A673 (cell line): ENCODE results near the gene MTNR1A. TPM values are rescaled to one million over a fixed set of nuclear protein-coding genes. Genes with fewer than 3 reads are reported as not detected.

ENCODE experiments used
- BruUV-seq: library from RNA; stranded (reverse); fragments of 400-500 nt; replicated peaks from 2 replicates; lab custom pipeline; 2021; lab: Mats Ljungman, UMichigan
- CTCF ChIA-PET: fragments of 300-600 bp; sonication (Branson Sonifier 250); formaldehyde crosslinking; loops from one replicate; lab custom pipeline; 2022; ENCODE audit warnings: antibody characterized with exemption; lab: Charles Lee
- POLR2A ChIA-PET: fragments of 300-600 bp; sonication (Branson Sonifier 250); formaldehyde crosslinking; loops from one replicate; lab custom pipeline; 2022; ENCODE audit warnings: antibody characterized with exemption; ENCODE audit not compliant: low non-redundant PET; lab: Charles Lee
- DNase-seq: peaks from one replicate; pipeline ENCODE4 v3.0.0-alpha.2; 2015; ENCODE audit warnings: low spot score
- H3K27ac ChIP-seq: fragments of 200-600 bp; sonication (generic); 2 replicates; pipeline ENCODE4 v1.5.1; 2016; ENCODE audit warnings: mixed run types, low read depth, mild to moderate bottlenecking, mixed read lengths, antibody characterized with exemption, low read length; ENCODE audit not compliant: poor library complexity, severe bottlenecking
- H3K27me3 ChIP-seq: fragments of 200-600 bp; sonication (generic); replicated peaks from 2 replicates; pipeline ENCODE4 v1.6.1; 2017; ENCODE audit warnings: mixed run types, low read depth, mild to moderate bottlenecking, mixed read lengths, antibody characterized with exemption, low read length; ENCODE audit not compliant: insufficient read depth, poor library complexity
- H3K36me3 ChIP-seq: fragments of 200-600 bp; sonication (generic); 2 replicates; pipeline ENCODE4 v1.6.1; 2016; ENCODE audit warnings: mixed run types, mild to moderate bottlenecking, mixed read lengths, antibody characterized with exemption, low read length; ENCODE audit not compliant: insufficient read depth, poor library complexity, severe bottlenecking
- H3K4me1 ChIP-seq: fragments of 200-600 bp; sonication (generic); 2 replicates; pipeline ENCODE4 v1.6.1; 2017; ENCODE audit warnings: mixed run types, mild to moderate bottlenecking, mixed read lengths, antibody characterized with exemption, low read length; ENCODE audit not compliant: insufficient read depth, poor library complexity, severe bottlenecking
- H3K4me3 ChIP-seq: fragments of 200-600 bp; sonication (generic); 2 replicates; pipeline ENCODE4 v1.5.1; 2016; ENCODE audit warnings: low read depth, mixed run types, mild to moderate bottlenecking, mixed read lengths, low read length; ENCODE audit not compliant: poor library complexity, severe bottlenecking
- H3K9me3 ChIP-seq: fragments of 200-600 bp; sonication (generic); 2 replicates; pipeline ENCODE4 v1.6.1; 2016; ENCODE audit warnings: mixed run types, low read depth, mild to moderate bottlenecking, mixed read lengths, antibody characterized with exemption, low read length; ENCODE audit not compliant: poor library complexity, severe bottlenecking
- EZH2 ChIP-seq: fragments of 200-600 bp; sonication (generic); IDR thresholded peaks from 2 replicates; pipeline ENCODE4 v1.6.1; 2017; ENCODE audit warnings: borderline replicate concordance, low read depth, mild to moderate bottlenecking, mixed read lengths, antibody characterized with exemption, low read length; ENCODE audit not compliant: poor library complexity, severe bottlenecking
- intact Hi-C: fragments of 100-400 bp; cut with micrococcal nuclease; formaldehyde crosslinking; loops from one replicate; pipeline ENCODE4 v1.10.0; 2022; ENCODE audit not compliant: unreplicated experiment
- total RNA-seq: library from RNA; stranded (reverse); gene quantifications from 2 replicates; pipeline ENCODE4 v1.2.3, GENCODE V29; 2021
- TF ChIP-seq, protein P1 (sequence below): fragments of 300-800, 200-600 bp; sonication (generic); conservative IDR thresholded peaks from 2 replicates; pipeline ENCODE4 v1.5.1; 2017; ENCODE audit warnings: low read depth, mild to moderate bottlenecking, antibody characterized with exemption, low read length, moderate library complexity, mixed read lengths

MTNR1A gene
- total RNA-seq, 1 experiment from 2014 or later: 1.2 TPM

DNA sequence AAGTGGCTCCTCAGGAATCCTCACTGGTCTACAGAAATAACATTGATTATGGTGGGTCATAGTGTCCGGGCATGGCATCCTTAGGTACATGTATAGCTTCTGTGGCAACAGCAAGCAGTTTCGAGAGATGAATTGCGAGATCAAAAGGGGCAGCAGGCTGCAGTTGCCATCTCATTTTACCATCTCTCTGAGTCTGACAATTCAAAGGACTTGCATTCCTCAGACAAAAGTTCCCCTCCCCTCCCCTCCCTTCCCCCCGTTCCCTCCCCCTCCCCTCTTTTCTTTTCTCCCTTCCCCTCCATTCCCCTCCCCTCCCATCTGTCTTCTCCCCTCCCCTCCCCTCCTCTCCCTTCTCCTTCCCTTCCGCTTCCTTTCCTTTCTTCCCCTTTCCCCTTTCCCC, 70.2 kb downstream of the MTNR1A start:
- POLR2A ChIA-PET: interaction anchor here (0.7 kb wide), 1 partner anchor 59 kb away, joined by 4 read pairs; no protein-coding TSS in a partner anchor
- H3K27me3 ChIP-seq: no peaks in the 10 kb centered on the region
- no peak for DNase-seq
- no peak overlapping the region for H3K27ac ChIP-seq
- CTCF ChIA-PET: no interaction called here
- H3K36me3 ChIP-seq: no peaks in the 10 kb centered on the region
- TF ChIP-seq EZH2: no peak
- TF ChIP-seq, protein P1, sequence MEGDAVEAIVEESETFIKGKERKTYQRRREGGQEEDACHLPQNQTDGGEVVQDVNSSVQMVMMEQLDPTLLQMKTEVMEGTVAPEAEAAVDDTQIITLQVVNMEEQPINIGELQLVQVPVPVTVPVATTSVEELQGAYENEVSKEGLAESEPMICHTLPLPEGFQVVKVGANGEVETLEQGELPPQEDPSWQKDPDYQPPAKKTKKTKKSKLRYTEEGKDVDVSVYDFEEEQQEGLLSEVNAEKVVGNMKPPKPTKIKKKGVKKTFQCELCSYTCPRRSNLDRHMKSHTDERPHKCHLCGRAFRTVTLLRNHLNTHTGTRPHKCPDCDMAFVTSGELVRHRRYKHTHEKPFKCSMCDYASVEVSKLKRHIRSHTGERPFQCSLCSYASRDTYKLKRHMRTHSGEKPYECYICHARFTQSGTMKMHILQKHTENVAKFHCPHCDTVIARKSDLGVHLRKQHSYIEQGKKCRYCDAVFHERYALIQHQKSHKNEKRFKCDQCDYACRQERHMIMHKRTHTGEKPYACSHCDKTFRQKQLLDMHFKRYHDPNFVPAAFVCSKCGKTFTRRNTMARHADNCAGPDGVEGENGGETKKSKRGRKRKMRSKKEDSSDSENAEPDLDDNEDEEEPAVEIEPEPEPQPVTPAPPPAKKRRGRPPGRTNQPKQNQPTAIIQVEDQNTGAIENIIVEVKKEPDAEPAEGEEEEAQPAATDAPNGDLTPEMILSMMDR: no peak
- peaks cover 6% of the 10 kb centered on the region for H3K9me3 ChIP-seq
- H3K4me3 ChIP-seq: no peak overlapping the region
- intact Hi-C loops: no loop called here
- BruUV-seq: no TSS peak
- H3K4me1 ChIP-seq: peaks cover 25% of the 10 kb centered on the region

DNA sequence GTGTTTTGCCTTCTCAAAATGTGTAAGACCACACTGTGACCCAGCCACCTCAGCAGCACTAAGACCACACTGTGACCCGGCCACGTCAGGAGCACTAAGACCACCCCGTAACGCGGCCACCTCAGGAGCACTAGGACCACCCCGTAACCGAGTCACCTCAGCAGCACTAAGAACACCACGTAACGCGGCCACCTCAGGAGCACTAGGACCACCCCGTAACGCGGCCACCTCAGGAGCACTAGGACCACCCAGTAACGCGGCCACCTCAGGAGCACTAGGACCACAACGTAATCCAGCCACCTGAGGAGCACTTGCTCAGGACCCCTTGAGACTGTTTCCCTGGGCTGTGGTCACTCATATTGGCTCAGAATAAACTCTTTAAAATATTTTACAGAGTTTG, 71.7 kb downstream of the MTNR1A start:
- intact Hi-C loops: no loop called here
- CTCF ChIA-PET: no interaction called here
- no peaks in the 10 kb centered on the region for H3K9me3 ChIP-seq
- no peaks in the 10 kb centered on the region for H3K27me3 ChIP-seq
- peaks cover 25% of the 10 kb centered on the region for H3K4me1 ChIP-seq
- no TSS peak for BruUV-seq
- H3K36me3 ChIP-seq: no peaks in the 10 kb centered on the region
- H3K27ac ChIP-seq: no peak overlapping the region
- DNase-seq: no peak
- no peak overlapping the region for H3K4me3 ChIP-seq
- no peak for TF ChIP-seq EZH2
- TF ChIP-seq, protein P1: no peak
- POLR2A ChIA-PET: no interaction called here

Other genes with a start within 250 kb of the MTNR1A start
- 99.3 and 107 TPM in 2 replicates for gene FAT1, start 168.3 kb upstream of the MTNR1A start, total RNA-seq